Activated CD4-positive, CD25-positive, alpha-beta regulatory T cell (primary cell): ENCODE results near the gene LSAMP.
A peak's percentile ranks its signal among the peaks of the same experiment; 100 is the strongest.
"Not testable (repeated sequence)": the region's sequence is repeated elsewhere in the genome, so short reads cannot be mapped to it uniquely, and the experiment has no call there.

Experiments
- DNase-seq, 4 experiments: peaks; one replicate each; lab custom pipeline; 2025; lab: John Stamatoyannopoulos, UW

The LSAMP gene

DNA sequence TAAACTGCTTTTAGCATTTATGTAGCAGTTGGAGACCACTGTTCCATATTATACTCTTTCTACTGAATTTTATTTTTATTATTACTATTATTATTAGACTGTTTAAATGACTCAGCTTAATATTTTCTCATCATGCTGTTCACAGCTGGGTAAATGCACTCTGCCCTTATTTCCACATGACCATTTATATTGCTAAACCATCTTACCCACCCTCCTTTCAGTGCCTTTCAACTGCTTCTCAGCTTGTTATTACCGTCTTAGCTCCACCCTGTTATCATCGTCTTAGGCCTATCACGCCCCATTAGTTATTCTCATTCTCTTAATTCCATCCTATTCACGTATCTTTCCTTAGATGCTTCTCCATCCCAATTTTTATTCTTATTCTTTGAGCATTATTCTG, 609.3 kb downstream of the LSAMP start:
- DNase-seq, result no peak

DNA sequence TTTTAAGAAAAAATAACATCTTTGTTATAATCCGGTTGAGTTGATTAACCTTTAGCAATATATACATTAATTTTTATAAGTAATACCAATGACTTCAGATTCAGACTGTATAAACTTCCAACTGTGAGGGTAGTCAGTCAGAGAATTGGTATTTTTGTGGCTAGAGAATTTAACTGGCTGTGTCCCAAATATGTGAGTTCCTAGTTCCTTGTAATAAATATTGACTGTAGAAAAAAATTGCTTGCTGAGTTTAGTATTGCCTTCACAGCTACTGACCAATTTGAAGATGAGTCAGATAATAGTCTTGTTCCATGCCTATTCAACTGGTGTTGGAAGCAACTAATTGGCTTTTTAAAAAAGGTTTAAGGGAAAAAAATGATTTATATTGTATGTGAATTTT, 611.2 kb downstream of the LSAMP start:
- DNase-seq, result no peak

DNA sequence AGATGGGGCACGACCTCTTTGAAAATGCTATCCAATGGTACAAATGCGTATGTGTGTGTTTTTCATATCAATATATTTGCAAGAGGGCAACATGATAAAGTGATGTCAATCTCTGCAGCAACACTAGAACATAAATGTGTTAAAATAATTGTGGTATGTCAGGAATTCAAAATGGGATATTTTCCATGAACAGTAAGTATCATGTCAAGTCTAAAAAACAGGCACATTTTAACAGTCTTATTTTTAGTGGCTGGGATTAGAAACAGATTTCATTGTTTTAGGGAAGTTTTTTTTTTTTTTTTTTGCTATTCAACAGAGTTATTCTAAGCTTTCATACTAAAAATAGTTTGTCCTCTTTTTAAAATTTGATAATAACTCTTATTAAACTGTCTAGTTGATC, 612.2 kb downstream of the LSAMP start:
- no peak for DNase-seq

DNA sequence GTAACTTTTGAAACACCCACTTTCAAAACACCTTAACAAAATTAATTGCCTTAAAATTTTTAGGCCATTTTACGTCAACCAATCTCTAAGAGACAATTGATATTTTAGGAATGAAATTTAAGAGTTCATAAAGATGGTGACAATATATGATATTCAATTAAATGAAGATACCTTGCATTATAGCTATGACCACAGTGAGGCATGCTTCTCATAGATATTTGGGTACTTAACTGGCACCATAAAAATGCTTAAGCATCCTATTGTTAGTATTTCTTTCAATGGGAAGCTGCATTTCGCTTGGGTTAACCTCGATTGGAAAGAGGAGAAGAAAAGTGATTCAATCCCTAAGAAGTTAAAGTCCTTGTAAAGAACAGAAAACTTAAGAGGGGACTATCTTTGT, 613.0 kb downstream of the LSAMP start:
- no peak for DNase-seq

DNA sequence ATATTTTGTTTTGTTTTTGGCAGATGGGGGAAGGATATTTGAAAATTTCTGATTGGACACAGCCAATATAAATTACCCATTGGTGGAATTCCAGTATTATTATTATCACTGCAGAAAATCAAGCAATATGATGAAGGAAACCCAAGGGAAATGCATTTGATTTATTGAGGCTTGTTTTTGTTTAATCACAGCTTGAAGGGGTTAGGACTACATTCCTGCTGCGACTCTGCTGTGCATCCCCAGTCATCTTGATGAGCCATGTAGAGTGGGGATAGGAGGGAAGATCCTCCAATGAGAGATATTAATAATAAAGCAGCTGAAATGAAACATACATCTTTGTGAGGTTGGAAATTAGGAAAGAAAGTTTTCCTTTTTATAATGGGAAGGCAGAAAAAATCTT, 613.4 kb downstream of the LSAMP start:
- no peak for DNase-seq

DNA sequence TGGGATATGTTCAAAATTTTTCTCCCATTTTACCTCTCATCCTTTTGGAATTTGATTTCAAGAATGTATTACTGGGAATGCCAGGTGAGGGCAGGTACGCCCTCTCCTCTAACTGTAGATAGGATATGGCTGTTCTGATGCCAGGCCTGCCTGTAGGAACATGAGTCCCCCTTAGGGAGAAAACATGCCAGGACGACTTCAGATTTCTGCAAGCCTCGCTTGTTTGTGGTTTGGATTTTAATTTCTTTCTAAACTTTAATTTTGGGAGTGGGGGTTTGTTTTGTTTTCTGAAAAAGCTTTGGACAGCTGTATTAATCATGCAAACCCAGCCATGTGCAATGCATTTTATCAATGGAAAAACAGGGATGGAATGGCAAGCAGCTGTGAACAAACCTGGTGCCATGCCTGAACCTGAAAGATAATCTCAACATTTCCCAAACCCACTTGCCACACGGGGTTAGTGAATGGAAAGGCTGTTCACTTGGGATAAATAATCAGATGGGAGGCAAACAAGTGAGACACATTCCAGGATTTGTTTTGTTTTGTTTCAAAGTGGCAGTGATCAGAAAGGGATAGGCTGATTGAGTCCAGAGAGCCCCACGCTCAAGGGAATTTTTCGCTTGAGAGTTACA, 614.4 kb downstream of the LSAMP start:
- no peak for DNase-seq

DNA sequence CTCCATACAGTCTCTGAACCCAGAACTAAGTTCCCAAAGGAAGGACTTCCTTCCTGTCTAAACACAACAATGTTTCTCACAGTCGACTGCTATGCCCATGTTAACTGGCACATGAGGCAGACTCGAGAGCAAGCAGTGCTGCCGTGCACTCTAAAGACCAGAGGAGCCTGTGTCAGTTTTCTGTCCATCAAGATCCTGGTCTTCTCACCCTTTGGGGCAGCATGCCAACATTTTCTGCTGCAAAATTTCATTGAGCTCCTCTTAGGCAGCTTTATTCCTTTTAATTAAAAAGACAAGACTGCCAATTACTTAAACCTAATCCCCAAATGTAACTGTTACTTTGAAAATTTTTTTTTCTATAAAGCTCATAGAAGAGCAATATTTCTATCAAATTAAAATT, 616.9 kb downstream of the LSAMP start:
- no peak for DNase-seq

DNA sequence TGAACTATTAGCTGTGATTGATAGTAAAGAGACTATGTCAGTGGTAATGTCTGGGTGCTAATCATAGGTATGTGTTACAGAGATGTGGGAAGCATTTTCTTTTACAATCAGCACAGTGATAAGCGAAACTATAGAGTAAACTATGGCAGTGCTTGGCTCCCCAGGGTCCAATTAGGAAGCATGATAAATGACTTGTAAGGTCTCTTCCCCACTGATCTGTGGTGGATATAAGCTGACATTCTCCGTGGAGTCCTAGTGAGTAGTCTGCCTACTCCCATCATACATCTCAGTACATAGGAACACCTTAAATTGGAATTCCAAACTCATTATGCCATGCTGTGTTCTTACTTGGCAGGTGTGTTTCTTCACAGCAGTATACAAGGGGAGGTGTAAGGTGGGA, 617.8 kb downstream of the LSAMP start:
- DNase-seq, result no peak

DNA sequence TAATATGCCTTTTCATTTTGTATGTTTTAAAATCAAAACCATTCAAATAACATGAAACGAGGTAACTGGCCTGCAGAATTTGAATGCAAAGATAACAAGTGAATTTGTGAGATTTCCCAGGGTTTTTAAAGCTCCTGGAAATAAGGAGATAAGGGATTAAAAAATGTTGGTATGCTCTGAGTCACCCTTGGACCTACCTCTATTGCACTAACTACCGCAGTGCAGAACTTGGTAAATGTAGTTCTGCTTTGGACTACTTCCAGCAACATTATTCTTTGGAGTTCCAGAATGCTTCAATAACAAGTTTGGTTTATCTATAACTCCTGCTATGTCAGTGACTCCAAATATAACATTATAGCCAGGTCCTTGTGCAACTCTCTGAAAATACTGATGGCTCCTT, 620.2 kb downstream of the LSAMP start:
- no peak for DNase-seq

DNA sequence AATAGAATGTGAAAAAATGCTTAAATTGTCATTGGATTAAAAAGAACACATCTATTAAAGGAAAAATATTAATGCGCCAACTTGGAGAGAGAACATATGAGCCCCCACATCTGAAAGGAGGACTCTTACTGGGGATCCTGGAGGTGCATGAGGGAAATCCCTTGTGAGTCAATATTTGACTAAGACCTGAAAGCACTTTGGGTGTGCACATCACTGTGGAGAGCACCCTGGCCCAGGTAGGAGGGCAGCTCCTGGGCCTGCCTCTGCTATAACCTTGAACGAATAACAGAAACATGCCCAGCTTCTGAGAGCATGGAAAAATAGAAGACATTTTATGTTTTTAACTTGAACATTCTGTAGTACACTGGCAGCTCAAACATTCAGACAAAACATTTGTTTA, 622.2 kb downstream of the LSAMP start:
- DNase-seq, result no peak

DNA sequence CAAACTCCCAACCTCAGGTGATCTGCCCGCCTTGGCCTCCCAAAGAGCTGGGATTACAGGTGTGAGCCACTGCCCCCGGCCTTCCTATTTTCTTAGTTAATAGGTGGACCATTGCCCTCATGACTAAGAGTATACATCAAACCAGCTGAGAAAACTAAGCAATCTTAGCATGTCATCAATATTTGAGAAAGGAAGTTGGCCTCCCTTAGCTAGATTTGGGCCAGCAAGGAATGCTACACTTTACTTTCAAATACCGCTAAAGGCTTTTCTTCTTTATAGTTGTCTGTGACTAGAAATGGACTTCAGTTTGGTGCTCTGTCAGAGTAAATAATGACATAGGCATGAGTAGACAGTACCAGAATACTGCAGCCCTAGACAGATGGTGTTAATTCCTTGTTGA, 622.7 kb downstream of the LSAMP start:
- DNase-seq, result no peak

DNA sequence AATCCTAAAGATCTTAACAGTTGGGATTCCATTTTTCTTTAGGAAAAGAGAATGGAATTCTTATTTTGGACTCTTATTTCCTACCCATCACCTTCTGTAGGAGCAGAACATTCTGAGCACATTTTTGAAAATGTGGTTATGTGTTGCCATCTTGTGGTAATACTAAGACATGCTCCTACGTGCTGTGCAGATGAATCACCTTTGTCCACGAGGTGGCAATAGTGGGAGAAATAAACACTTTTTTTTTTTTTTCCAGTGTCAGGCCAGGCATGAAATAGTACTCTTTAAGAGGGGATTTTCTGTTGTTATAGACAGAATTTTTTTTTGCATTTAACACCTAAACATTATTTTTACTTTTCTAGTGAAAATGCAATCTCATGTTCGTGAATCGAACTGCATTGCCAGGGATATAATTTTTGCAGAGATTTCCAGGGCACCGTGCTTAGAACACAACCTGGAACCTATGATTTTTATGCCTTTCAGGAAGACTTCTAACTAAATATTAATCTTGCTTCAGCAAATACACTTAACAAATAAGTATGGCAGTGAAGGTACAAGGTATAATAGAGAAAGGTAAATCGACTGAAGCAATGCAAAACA, 625.4 kb downstream of the LSAMP start:
- peak in 3 of 4 experiments; percentile 3 to 17 (median 8) for DNase-seq

DNA sequence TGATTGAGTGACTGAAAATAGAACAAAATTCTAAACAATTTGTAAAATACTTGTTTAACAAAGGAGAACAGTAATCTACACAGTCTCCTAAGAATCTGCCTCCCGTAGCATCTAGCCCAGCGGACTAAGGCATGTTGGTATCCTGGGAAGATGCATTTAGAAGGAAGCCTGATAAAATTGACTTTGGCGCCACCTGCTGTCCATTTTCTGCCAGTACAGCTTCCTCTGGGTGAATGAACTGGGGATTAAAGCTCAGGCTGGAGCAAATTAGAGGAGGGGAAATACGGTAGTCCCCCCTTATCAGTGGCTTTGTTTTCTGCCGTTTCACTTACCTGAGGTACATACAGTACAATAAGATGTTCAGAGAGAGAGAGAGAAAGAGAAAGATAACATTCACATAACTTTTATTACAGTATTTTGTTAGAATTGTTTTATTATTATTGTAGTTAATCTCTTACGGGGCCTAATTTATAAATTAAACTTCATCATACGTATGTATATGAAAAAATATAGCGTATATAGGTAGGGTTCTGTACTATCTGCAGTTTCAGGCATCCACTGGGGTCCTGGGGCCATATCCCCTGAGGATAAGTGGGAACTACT, 630.4 kb downstream of the LSAMP start:
- peak; percentile 11 to 60 (median 30) for DNase-seq

DNA sequence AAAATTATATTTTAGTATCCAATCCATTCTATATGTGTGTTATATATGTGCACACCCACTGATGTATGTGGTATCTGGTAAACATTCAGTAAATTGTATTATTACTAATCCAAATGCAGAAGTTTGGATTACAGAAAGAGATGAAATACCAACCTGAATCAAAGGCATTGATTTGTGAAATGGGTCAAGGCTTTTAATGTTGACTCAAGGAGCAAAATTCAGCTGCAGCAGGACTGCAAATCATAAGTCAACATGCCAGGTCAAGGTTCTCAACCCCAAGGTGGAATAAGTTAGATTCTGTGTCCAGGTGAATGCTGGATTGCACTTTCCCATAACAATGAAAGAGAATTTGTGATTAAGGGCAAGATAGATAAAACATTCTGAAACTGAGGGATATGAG, 631.3 kb downstream of the LSAMP start:
- DNase-seq, result no peak

DNA sequence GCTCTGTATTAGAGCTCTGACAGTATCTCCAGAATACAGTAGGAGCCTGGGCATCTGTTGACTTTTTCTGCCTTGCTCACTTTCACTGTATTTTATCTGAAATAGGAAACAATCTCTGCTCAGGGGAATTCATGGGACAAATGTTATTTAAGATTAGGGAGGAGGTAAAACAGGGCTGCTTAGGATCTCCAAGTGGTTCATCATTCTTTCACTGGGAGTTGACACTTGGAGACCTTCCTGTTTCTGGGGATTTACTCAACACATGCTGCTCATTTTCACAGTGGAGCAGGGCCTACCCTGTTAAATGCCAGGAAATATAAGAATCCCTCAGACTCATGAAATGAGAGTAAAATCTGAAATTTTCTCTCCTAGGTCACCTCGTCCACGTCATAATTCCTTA, 636.5 kb downstream of the LSAMP start:
- no peak for DNase-seq

DNA sequence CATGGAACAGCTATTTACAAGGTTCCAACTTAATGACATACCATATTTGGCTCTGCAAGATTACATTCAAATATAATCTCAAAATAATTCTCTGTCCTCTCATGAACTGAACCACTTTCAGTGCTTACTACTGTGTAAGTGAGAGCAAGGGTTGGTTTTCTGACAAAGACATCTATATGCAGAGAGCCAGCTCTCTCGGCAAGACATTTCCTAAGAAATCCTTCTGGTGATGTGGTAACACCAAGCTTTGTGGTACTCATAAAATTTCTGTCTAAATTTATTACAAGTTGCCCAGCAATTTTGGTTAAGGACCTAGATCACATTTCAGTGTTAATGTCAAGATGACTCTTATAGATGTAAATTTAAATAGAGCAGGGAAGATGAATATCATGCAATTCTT, 637.0 kb downstream of the LSAMP start:
- DNase-seq, result no peak

DNA sequence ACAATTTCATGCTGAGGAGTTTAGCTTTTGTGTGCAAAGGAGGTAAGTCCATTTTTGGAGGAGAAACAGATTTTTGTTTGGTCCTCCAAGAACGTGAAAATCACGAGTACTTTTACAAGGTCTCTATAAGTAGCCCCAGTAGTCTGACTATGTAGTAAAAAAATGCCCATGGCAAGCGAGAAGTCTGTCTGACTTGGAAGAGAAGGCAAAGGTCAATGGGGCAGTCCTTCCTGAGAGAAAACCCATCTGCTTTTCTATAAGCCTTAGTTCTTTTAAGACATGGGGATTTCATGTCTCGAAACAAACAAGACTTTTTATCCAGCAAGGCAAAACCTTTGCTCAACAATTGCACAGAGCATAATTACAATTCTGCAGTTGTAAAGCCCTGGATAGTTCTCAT, 638.8 kb downstream of the LSAMP start:
- DNase-seq, result no peak

DNA sequence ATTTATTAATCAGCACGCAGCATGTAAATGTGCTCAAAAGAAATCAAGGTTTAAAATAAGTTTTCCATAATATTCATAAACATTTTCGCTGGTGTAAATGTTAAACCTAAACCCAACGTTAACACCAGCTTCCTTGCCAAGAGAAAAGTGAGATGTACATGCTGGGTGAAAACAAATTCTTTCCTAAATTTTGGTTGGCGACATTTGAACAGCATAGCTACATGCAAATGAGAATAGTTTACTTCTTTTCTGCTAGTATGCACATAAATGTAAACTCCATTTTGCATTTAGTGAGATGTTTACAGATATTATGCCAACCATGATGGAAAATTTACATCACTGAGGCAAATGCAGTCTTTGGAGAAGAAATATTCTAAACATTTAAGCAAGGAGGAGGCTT, 639.8 kb downstream of the LSAMP start:
- DNase-seq, result no peak

DNA sequence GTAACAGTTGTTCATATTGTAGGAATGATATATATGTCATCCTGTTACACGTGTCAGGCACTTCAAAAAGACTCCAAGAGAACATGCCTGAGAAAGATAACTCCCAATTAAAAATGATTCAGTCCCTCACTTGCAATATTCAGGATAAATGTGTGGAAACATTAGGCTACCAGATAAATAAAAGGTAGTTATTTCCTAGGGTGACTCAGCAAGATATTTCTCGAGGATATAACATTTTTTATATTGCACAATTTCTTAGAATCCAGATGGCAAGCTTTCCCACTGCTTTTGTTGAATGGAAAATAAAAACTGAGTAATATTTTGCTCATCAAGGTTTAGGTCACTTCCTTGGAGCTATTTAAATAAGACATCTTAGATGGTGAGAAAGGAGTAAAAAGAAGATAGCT, 640.6 kb downstream of the LSAMP start:
- DNase-seq, result no peak

DNA sequence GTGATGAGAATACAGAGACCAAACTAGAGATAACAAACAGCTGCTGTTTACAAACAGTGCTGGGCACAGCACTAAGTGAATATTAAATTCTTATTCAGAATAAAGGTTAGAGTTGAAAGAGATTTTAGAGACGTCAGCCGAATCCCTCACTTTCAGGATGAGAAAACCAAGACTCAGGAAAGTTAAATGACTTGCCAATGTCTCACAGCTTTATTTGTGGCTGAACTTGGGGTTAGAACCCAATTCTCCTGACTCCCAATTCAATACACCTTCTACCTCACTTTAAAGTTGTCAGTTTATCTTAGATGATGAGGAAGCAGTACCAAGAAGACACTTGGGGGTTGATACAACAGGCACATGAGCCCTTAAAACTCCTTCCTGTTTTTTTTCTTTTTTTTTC, 641.1 kb downstream of the LSAMP start:
- DNase-seq, result no peak

DNA sequence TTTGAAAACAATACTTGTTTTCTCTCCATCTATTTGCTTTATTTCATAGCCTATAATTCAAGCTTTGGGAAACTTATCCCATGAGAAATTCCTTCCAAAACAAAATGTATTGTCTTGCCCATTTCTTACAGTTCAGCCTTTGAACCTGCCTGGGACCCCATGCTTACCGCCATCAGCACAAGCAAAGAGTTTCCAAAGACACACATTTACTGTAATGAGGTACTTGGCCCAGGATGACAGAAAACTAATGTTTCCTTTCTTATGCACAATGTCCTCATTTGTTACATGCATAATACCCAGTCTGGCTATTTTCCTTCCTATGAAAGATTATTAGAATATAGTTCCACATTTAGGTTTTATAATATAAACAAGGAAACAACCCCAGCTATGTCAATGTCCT, 641.6 kb downstream of the LSAMP start:
- no peak for DNase-seq

DNA sequence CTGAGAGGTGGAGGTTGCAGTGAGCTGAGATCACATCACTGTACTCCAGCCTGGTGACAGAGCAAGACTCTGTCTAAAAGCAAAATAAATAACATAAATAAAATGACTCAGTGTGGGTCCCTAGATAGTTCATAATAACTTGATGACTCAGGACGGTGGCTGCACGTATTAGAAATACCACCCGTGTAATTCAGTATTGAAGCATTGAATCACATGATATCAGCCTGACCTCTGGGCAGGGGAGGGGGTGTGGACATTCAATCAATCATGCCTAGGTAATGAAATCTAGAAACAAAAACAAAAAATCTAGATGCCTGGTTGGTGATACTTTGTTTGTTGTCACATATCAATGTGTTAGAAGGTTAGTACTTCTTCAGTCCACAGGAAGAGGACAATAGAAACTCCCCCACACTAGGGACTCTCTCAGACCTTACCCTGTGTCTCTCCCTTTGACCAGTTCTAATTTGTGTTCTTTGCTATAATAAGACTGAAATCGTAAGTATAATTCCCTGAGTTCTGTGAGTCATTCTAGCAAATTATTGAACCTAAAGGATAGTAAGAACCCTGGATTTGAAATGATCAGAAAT, 644.7 kb downstream of the LSAMP start:
- no peak for DNase-seq

DNA sequence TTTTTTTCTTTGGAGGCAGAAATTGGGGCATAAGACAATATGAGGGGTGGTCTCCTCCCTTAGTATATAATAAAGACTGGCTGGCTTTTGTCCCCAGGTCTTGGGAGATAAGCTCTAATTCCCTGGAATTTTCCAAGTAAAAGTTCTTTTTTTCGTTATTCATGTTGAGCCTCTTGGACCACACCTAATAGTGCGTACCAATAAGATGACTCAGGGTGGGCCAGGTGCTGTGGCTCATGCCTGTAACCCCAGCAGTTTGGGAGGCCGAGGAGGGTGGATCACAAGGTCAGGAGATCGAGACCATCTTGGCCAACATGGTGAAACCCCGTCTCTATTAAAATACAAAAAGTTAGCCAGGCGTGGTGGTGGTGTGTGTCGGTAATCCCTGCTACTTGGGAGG, 645.2 kb downstream of the LSAMP start:
- not testable (repeated sequence) for DNase-seq
